GM12878 (cell line): ENCODE data around the gene PI4K2A. TPM values are rescaled to one million over a fixed set of nuclear protein-coding genes. Genes with fewer than 3 reads are reported as not detected.

Experiments
- ATAC-seq: fragments of 200-7000 bp; cut with Tn5 transposase; 3 replicates; pipeline ENCODE4 v1.9.1; 2020; ENCODE audit warnings: mild to moderate bottlenecking, moderate library complexity
- BruUV-seq: library from RNA; stranded (reverse); fragments of 400-500 nt; replicated peaks from 2 replicates; lab custom pipeline; 2021; lab: Mats Ljungman, UMichigan
- CTCF ChIA-PET: fragments of 300-600 bp; sonication (Branson Sonifier 250); formaldehyde crosslinking; extraction: SDS; loops from one replicate; lab custom pipeline; 2021; ENCODE audit warnings: inconsistent platforms; lab: Yijun Ruan, JAX
- POLR2A ChIA-PET: fragments of 350-600 bp; formaldehyde crosslinking; extraction: SDS; loops from one replicate; lab custom pipeline; 2021; ENCODE audit warnings: inconsistent platforms; lab: Charles Lee
- RAD21 ChIA-PET: fragments of 300-600 bp; sonication (Branson Sonifier 250); formaldehyde crosslinking; loops from one replicate; lab custom pipeline; 2023; ENCODE audit warnings: antibody characterized with exemption; ENCODE audit not compliant: unreplicated experiment; lab: Charles Lee
- SMC1A ChIA-PET: fragments of 300-600 bp; sonication (Branson Sonifier 250); formaldehyde crosslinking; loops from one replicate; lab custom pipeline; 2023; ENCODE audit not compliant: unreplicated experiment, uncharacterized antibody; lab: Charles Lee
- DNase-seq: peaks from one replicate; pipeline ENCODE4 v3.0.0-alpha.2; 2011; ENCODE audit warnings: low read depth, low spot score
- FAIRE-seq: peaks from 3 replicates; lab custom pipeline; 2011; peaks lifted over from hg19 to GRCh38; lab: Jason Lieb, UNC
- H2AFZ ChIP-seq: 2 replicates; pipeline ENCODE4 v1.6.0; 2011; ENCODE audit warnings: low read depth, low read length, control low read depth; ENCODE audit not compliant: control insufficient read depth
- H3K27ac ChIP-seq: 2 replicates; pipeline ENCODE4 v1.5.1; 2011; ENCODE audit warnings: control low read depth; ENCODE audit not compliant: control insufficient read depth, insufficient read depth
- H3K27me3 ChIP-seq, 2 experiments: replicated peaks in 1 of 2; 2 replicates each; pipeline versions ENCODE4 v1.6.0 to v1.6.1; 2011; ENCODE audit warnings: low read length in 1 of 2; ENCODE audit not compliant: control insufficient read depth in 2 of 2, insufficient read depth in 2 of 2
- H3K36me3 ChIP-seq, 2 experiments: 2 replicates each; pipeline ENCODE4 v1.5.1; 2011; ENCODE audit warnings: low read length in 1 of 2; ENCODE audit not compliant: control insufficient read depth in 2 of 2, insufficient read depth in 2 of 2
- H3K4me1 ChIP-seq: 2 replicates; pipeline ENCODE4 v1.6.1; 2011; ENCODE audit warnings: mild to moderate bottlenecking, low read length, moderate library complexity, mixed read lengths; ENCODE audit not compliant: control insufficient read depth, insufficient read depth
- H3K4me2 ChIP-seq: 2 replicates; pipeline ENCODE4 v1.6.0; 2011; ENCODE audit warnings: control low read depth; ENCODE audit not compliant: control insufficient read depth, insufficient read depth
- H3K4me3 ChIP-seq: fragments of 200-600 bp; sonication (generic); 2 replicates; pipeline ENCODE4 v1.5.1; 2016
- H3K79me2 ChIP-seq: 2 replicates; pipeline ENCODE4 v1.6.0; 2011; ENCODE audit warnings: low read length; ENCODE audit not compliant: control insufficient read depth, insufficient read depth
- H3K9ac ChIP-seq: 2 replicates; pipeline ENCODE4 v1.8.0; 2011; ENCODE audit warnings: low read length, control low read depth, mixed read lengths; ENCODE audit not compliant: control insufficient read depth, insufficient read depth
- H3K9me3 ChIP-seq: replicated peaks from 3 replicates; pipeline ENCODE4 v1.5.1; 2011; ENCODE audit warnings: mild to moderate bottlenecking, low read length; ENCODE audit not compliant: control insufficient read depth, insufficient read depth
- H4K20me1 ChIP-seq: 2 replicates; pipeline ENCODE4 v1.6.0; 2011; ENCODE audit not compliant: control insufficient read depth, insufficient read depth
- GABPA ChIP-seq: IDR thresholded peaks from 2 replicates; pipeline ENCODE4 v1.6.1; 2014; ENCODE audit warnings: antibody characterized with exemption, low read depth, mild to moderate bottlenecking, inconsistent platforms
- HSF1 ChIP-seq: fragments of 150-350 bp; IDR thresholded peaks from 2 replicates; pipeline ENCODE4 v1.6.1; 2014; ENCODE audit warnings: mild to moderate bottlenecking, low read depth, low read length
- MYC ChIP-seq: IDR thresholded peaks from 2 replicates; pipeline ENCODE4 v1.6.1; 2011; ENCODE audit warnings: mild to moderate bottlenecking, low read length, moderate library complexity, inconsistent platforms; ENCODE audit not compliant: insufficient read depth, insufficient replicate concordance, insufficient read length, severe bottlenecking
- NFYB ChIP-seq: IDR thresholded peaks from 2 replicates; pipeline ENCODE4 v1.6.1; 2011; ENCODE audit warnings: low read depth, mild to moderate bottlenecking, low read length, improper control_type of control experiment, moderate library complexity; ENCODE audit not compliant: insufficient read depth
- NR2C2 ChIP-seq: IDR thresholded peaks from 2 replicates; pipeline ENCODE4 v1.6.1; 2011; ENCODE audit warnings: borderline replicate concordance, low read depth; ENCODE audit not compliant: control insufficient read depth, insufficient read length
- REST ChIP-seq: IDR thresholded peaks from 2 replicates; pipeline ENCODE4 v1.6.1; 2012; ENCODE audit warnings: mild to moderate bottlenecking, low read depth, low read length
- ZBED1 ChIP-seq: IDR thresholded peaks from 2 replicates; pipeline ENCODE4 v1.6.1; 2016; ENCODE audit warnings: borderline replicate concordance
- ZNF384 ChIP-seq: IDR thresholded peaks from 2 replicates; pipeline ENCODE4 v1.6.1; 2012; ENCODE audit warnings: low read depth, mild to moderate bottlenecking, low read length, improper control_type of control experiment, borderline replicate concordance
- ZZZ3 ChIP-seq: IDR thresholded peaks from 2 replicates; pipeline ENCODE4 v1.6.1; 2011; ENCODE audit warnings: low read depth; ENCODE audit not compliant: control insufficient read depth, insufficient read length
- WGBS: methylation state at CpG from one replicate; pipeline ENCODE4 v1.1.6; 2016; ENCODE audit warnings: low lambda C conversion rate; ENCODE audit not compliant: insufficient replicate concordance, insufficient coverage; ENCODE audit errors: missing lambda C conversion rate; 5-methylcytosine and 5-hydroxymethylcytosine counted together
- in situ Hi-C: fragments of 300-500 bp; cut with MboI; formaldehyde crosslinking; loops from 9 replicates; pipeline ENCODE4 v1.14.3; 2018; ENCODE audit warnings: mixed read lengths
- intact Hi-C: fragments of 100-400 bp; cut with micrococcal nuclease; formaldehyde crosslinking; loops from one replicate; pipeline ENCODE4 v1.14.2; 2022; ENCODE audit not compliant: unreplicated experiment
- polyA plus RNA-seq, 11 experiments: library from polyadenylated mRNA; depleted of rRNA in 4 of 11; unstranded in 6 of 11; stranded (reverse) in 5 of 11; fragments of >200 nt; fragmentation: Nextera tagmentation in 4 of 11; fragmentation: Illumina TruSeq in 1 of 11; extraction: Ambion mirVana in 4 of 11; extraction: Trizol in 1 of 11; gene quantifications; 1 replicate in 1 of 11; 2 replicates in 10 of 11; pipeline versions ENCODE4 v1.2.1 to v1.2.3, GENCODE V29; 2011 to 2016; ENCODE audit warnings: inconsistent platforms in 2 of 11, missing spikeins in 2 of 11, low read depth in 1 of 11
- total RNA-seq, 4 experiments: library from RNA; depleted of rRNA in 3 of 4; stranded (reverse); fragments of >200 nt in 3 of 4; fragmentation: Illumina TruSeq in 1 of 4; extraction: Trizol in 1 of 4; gene quantifications; 2 replicates each; pipeline versions ENCODE4 v1.2.1 to v1.2.3, GENCODE V29; 2013 to 2021

The PI4K2A gene
- total and polyA plus RNA-seq, 10 of the 15 experiments (the other 5 are each of a cell fraction or from before 2014, with no cell fraction given): 1.5 to 14.5 (median 10.0) TPM

- ChIA-PET RAD21 (no interaction called here), CTCF (no interaction called here), POLR2A (no interaction called here)
- no peaks in the 10 kb centered on the region for H4K20me1 ChIP-seq
- no peaks in the 10 kb centered on the region for H3K9me3 ChIP-seq
- intact Hi-C loops: no loop called here
- H3K36me3 ChIP-seq: peaks cover 7% of the 10 kb centered on the region in 2 experiments; a peak in 3 of 4 replicates
- peaks cover 7% of the 10 kb centered on the region for H3K4me1 ChIP-seq
- in situ Hi-C loops: no loop called here
- no peak overlapping the region for H2AFZ ChIP-seq
- TF ChIP-seq GABPA (no peak), MYC (no peak), NR2C2 (no peak), REST (no peak), ZBED1 (no peak), NFYB (no peak), ZNF384 (no peak), HSF1 (no peak), ZZZ3 (no peak)
- TF ChIP-seq, all 136 proteins: peak for 0
- WGBS: over 99% methylated on average over 3 of the region's 3 CpGs
- H3K27me3 ChIP-seq: no peaks in the 10 kb centered on the region
- DNase-seq (no peak), ATAC-seq (no peak), FAIRE-seq (no peak)
- SMC1A ChIA-PET: no interaction called here
- H3K27ac ChIP-seq: no peak overlapping the region
- no peak overlapping the region for H3K4me2 ChIP-seq
- H3K79me2 ChIP-seq: peaks cover 5% of the 10 kb centered on the region
- no TSS peak for BruUV-seq
- no peak overlapping the region for H3K4me3 ChIP-seq
- no peak overlapping the region for H3K9ac ChIP-seq
Measured at GRCh38 chr10:97651773-97652172, 11.3 kb downstream of the PI4K2A start.
